Fibroblast of gingiva (primary cell): Measurements from ENCODE around the gene CACNA1B.

Experiments
- DNase-seq: peaks from one replicate; pipeline ENCODE4 v3.0.0-alpha.2; 2011; ENCODE audit warnings: low read depth

CACNA1B gene

DNA sequence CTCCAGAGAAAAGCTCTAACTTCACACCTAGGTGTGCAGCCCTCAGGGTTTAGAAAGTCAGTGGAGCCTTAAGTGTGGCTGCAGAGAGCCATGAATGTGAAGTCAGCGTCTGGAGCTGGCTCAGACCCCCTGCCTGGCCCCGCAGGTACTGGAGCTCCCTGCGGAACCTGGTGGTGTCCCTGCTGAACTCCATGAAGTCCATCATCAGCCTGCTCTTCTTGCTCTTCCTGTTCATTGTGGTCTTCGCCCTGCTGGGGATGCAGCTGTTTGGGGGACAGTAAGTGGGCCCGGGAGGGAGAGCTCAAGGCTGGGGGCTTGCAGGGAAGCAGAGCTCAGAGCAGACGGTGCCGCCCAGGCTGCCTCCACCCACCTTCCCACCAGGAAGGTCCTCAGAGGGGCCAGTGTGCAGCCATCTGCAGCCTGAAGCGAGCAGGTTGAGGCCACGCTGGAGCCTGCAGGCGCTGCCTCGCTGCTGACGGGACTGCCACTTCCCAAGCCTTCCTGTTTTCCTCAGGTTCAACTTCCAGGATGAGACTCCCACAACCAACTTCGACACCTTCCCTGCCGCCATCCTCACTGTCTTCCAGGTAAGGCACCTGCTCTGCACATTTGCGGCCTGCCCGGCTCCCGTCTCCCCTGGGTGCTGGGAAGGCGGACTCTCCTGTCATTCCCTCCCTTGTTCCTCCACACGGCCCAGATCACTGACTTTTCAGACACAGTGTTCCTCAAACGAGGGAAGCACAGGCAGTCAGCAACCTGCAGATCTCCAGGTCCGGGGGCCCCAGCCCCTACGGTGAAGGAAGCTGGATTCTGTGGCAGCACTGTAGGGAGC, 108.9 kb downstream of the CACNA1B start:
- DNase-seq: no peak

DNA sequence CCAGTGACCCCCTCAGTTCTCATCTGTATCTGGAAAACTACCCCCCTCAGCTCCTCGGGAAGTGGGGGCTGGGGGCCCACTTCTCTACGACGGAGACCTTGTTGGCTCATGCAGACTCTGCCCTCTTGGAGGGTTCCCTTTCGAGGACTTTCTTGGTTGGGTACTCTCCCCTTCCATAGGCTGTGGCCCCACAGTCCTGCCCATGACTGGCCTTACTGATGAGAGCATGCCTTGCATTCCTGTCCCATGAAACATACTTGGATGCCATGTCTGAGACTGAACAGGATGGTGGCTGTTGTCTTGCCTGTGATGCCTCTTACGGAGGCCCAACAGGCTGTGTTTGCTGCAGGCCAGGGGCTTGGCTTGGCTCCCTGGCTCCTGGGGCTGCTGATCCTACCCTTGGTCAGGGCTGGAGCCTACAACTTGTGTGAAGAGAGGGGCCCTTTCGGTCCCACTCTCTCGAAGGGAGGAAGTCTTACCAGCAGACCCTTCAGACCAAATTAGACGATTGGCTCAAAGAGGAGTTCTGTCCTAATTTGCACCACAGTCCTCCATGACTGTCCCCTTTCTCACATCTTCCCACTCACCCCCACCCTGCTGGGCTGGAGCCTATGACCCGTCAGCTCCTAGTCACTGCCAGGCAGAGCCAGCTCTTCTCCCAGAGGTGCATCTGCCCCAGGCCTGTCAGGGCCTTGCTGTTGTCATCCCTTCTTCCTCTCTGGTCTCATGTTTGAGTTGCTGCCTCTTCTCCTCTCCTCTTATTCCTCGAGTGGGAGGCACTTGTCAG, 109.9 kb downstream of the CACNA1B start:
- DNase-seq: no peak

DNA sequence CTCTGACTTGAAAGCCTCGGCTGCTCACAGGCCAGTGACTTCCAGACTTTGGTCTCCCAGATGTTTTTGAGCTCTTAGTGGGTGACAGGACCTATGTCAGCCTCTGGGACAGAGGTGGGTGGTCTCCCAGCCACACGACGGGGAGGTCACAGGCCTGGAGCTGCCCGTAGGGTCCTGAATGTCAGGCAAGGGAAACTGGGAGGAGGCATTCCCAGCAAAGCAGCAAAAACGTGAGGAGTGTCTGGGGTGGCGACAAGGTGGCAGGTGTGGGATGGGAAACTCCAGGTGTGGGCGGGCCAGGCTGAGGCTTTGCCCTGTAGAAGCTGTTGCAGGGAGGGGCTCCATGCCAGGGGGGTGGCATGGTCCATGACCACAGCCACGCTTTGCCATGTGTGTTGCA, 110.5 kb downstream of the CACNA1B start:
- DNase-seq: no peak

DNA sequence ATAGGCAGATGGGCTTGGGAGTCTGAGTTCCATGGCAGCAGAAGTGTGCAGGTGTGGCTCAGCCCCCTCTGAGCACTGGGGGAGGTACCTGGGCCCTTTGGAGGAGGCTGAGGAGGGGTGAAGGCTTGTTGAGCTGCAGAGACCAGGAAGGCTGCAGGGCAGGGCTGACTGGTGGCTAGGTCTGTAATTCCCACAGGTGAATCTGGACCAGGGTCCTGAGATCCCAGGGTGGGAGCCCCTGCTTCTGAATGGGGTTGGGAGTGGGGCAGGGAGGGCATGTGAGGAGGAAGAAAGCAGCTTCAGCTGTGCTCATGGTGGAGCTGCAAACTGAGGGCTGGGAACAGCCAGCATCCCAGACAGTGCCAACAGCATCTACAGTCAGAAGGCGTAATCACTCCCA, 111.1 kb downstream of the CACNA1B start:
- no peak for DNase-seq

DNA sequence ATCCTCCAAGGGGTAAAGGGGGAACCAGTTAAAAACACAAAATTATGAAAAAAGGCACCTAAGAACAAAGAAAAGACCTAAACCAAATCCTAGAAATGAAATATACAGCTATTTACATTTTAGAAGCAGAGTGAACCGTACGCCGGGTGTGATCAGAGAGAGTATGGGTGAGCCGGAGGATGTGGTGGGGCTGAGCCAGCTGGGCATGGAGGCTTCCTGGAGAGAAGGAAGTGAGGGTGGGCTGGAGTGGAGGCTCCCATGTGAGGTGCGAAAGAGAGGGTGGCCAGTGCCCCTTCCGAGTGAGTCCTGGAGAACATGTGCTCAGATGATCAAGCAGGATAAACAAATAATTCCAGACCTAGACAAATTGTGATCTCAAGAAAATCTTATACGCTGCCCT, 111.6 kb downstream of the CACNA1B start:
- DNase-seq: no peak

DNA sequence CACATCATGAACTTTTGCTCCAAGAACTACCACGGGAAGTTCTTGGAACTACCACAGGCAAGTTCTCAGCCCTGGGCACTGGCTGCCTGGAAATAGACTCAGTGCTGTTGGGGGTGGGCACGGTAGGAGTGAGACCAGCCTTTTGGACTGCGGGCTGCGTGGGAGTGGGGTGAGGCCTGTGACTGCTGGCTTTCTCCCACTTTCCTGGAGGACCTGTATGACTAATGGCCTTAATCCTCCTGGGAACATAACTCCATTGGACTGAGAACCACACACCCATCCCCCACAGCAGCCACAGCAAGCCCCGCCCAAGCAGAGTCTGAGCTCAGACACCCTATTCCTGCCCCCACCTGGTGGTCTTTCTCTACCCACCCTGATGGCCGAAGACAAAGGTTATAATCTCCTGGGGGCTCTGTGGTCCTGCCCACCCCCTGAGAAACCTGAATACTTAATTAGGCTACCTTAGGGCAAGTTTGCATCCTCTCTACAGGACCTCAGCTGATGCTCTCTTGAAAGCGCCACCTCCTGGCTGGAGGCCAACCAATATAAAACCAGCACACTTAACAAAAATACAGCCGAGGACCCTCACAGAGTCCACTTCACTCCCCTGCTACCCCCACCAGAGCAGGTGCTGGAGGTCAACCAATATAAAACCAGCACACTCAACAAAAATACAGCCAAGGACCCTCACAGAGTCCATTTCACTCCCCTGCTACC, 112.6 kb downstream of the CACNA1B start:
- no peak for DNase-seq

DNA sequence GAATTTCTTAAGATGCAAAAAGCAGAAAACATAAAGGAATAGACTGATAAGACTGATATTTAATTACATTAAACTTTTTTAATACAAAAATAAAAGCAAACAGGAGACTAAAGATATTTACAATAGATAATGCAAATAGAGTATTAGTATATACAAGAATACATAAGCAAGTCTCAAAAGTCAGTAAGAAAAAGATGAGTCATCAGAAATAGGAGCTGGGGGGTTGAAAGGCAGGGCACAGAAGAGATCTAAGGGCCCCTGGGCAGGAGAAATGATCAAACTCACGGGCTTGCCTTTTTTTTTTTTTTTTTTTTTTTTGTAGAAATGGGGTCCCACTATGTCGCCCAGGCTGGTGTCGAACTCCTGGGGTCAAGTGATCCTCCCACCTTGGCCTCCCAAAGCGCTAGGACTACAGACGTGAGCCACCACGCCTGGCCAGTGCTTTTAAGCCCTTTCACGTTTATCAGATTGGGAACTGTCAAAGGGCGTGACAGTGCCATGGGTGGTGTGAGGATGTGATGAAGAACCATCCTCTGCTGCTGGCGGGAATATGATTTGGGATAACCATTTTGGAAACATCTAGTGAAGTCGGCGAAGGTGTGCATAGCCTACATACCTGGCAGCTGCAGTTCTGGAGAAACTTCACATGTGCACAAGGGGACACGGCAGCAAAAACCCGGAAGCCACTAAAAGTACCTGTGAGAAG, 126.1 kb downstream of the CACNA1B start:
- DNase-seq: no peak

DNA sequence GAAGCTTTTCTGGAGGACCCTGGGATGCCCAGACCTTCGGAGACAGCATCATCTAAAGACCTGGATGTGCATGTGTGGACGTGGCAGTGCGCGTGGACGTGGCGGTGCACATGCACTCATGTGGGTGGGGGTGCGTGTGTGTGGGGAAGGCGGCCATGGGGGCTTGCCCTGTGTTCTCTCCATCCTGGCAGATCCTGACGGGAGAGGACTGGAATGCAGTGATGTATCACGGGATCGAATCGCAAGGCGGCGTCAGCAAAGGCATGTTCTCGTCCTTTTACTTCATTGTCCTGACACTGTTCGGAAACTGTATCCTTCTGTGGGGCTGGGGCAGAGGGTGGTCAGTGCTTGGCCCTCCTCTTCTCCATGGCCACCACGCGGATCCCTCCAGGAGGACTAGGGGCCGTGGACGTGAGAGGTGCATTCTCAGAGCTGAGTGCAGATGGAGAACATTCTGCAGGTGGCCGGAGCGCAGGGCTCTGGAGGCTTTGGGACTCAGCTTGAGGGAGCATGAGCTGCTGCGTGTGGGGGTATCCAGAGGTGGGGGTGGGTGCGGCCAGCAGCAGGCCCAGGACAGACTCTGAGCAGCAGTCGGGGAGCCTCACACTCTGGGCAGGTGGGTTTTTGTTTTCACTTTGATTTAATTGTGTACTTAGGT, 129.1 kb downstream of the CACNA1B start:
- no peak for DNase-seq

DNA sequence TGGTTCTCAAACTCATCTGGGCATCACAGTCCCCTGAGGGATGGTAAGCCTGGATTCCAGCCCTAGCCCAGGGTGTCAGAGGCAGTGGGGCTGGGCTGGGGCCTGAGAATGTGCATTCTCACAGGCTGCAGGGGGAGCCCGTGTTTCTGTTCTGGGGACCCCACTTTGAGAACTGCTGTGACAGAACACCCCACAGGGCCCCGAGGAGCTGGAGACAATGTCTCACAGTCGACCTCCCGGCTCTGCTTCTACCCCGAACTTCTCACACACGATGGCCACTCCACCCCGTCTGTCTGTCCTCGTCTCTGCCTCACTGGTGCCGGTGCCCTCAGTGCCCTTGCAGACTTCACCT, 130.0 kb downstream of the CACNA1B start:
- no peak for DNase-seq

DNA sequence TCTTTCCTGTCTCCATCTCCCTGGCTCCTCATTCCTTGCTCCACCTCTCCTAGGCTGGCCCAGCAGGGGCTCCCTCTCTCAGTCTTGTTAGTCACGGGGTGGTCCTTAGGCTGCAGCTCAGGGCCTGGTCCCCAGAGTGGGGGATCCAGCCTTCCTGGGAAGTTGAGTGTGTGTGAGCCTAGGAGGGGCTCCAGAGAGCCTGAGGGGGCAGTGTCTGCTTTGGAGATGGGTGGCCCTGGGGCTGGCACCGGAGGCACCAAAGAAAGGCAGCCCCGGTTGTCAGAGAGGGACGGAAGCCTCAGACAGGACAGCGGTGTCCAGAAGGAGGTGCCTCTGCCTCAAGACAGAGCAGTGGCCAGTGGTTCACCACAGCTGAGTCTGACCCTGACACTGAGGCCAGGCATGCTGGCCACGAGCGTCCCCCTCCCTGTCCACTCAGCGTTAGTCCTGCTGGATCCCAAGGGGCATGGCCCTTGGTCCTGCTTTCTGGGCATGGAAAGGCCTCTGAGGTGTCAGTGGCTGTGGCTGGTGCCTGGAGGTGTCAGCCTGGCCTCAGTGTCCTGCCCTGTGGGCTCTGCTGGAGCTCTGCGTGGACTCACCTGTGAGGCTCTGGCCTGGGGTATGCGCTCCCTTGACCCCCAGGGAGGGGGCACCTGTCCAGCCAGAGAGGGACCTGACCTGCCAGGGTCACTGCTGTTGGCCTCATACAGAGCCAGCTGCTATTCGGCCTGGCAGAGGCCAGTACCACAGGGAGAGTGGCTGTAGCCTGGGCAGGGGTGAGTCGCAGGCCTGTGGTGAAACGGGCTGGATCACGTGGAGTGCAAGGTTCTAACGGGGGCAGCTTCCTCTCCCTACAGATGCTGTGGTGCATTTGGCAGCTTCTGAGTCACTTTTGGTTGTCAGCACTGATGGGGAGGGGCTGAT, 130.6 kb downstream of the CACNA1B start:
- no peak for DNase-seq

DNA sequence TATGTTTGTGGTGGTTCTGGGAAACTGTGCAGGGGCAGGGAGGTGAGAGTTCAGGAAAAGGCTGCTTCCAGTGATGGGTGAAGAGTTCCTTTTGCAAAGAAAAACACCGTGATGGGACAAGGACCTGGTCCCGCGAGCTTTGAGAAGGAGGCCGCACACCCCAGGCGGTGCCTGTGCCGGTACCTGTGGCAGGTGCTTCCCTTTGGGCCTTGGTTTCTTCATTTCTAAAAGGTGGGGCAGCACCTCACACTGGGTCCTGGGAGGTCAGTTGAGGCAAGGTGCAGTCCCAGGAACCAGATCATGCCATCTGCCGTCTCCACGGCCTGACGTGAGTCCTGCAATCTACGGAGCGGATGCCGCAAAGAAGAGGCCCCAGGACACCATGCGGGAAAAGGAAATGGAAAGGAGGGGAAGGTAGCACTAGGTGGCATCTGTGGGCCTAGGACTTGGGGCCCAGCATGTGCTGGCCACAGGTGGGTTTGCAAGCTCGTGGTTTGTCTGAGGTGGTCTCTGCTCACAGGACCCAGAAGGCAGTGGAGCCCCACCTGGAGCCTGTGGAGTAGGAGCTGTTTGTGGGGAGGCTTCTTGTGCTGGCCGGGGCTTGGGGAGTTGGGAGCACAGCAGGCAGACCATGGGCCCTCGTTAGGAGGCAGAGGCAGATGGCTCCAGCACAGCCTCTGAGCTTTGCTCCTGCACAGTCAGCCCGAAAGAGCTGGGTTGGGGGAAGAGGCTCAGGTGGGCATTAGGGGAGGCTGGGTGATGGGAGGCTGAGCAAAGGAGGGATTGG, 131.6 kb downstream of the CACNA1B start:
- no peak for DNase-seq

DNA sequence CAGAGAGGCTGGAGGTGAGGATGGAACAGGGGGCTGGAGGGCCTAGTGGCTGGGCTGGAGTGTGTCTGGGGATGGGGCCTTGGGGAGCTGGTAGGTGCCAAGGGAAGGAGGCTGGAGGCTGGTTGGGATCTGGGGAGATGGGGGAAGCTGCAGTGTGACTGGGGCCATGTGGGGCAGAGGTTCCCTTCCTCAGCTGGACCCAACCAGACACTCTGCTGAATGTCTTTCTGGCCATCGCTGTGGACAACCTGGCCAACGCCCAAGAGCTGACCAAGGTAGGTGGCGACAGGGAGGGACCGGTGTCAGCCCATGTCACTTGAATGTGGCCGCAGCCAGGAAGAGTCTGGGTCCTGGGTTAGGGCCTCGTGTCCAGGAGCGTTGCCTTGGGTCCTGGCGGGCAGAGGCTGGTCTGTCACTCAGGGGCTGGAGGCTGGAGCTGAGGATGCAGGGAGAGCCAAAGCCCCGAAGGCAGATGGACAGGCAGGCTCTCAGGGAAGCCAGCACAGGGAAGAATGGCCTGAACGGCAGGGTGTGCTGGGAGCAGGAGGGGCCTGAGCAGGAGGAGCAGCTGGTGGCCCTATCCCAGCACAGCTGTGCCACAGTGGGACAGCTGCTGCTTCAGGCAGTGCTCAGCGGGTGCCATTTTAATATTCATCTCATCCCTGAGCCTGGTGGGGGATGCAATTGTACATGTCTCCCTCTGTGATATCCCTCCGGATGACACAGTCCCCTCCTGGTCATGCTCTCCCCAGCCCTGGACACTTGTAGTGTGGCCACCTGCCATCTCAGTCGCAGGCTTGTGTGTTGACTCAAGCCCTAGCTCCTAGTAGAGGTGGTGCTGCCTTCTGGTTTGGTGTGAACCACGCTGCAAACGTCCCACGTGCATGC, 132.5 kb downstream of the CACNA1B start:
- DNase-seq: no peak

DNA sequence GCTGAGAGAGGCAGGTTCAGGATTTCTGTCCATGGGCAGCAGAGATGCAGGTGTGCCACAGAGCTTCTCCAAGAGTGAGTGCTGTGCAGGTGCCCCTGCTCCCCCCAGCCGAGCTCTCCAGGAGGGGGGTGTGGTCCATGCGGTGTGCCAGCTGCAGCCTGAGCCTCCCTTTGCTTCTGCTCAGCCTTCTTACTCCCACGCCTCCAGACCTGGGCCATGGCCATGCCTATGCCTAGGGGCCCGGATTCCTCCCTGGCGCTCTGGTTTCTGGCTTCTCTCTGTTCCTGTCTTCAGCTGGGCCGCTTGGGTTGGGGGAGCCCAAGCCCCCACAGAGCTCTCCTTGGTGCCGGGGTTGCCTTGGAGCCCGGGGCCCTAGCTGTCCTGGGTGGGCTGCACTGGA, 133.3 kb downstream of the CACNA1B start:
- DNase-seq: no peak

DNA sequence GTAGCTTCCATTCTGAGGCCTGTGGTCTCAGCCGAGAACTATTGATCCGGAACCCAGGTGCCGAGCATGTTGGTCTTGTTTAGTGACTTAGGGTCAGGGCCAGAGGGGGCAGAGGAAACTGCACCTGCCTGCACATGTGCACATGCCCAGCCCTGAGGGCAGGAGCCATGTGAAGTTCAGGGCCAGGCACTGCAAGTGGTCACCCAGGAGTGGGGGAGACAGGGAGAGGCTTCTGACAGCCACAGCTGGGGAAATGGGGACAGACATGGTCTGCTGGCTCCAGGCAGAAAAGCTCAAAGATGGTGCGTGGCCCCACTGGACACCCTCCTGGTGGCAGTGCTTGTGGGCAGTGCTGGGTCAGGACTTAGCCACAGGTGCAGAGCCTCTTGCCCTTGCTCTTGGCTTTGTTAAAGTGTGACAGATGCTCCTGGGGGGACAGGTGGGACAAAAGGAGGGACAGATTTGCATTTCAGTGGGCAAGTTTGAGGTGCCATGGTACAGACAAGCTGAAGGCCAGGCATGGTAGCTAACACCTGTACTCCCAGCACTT, 134.4 kb downstream of the CACNA1B start:
- DNase-seq: no peak

DNA sequence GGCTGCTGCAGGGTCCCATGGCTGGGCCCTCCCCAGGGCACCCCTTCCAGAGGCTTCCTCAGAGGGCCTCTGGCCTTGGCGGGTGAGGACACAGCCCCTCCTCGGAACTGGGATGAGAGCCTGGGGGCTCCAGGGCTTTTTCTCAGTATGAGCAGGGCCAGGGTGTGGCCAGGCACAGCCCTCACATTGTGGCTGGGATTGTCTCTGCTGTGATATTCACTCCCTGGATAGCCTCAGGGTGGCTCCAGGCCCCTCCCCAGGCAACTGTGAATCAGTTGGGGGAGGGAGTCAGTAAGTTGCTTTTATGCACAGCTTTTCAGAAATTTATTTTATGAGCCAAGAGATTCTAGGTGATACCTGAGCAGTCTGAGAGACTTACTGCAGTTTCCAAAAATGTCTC, 135.7 kb downstream of the CACNA1B start:
- DNase-seq: no peak

DNA sequence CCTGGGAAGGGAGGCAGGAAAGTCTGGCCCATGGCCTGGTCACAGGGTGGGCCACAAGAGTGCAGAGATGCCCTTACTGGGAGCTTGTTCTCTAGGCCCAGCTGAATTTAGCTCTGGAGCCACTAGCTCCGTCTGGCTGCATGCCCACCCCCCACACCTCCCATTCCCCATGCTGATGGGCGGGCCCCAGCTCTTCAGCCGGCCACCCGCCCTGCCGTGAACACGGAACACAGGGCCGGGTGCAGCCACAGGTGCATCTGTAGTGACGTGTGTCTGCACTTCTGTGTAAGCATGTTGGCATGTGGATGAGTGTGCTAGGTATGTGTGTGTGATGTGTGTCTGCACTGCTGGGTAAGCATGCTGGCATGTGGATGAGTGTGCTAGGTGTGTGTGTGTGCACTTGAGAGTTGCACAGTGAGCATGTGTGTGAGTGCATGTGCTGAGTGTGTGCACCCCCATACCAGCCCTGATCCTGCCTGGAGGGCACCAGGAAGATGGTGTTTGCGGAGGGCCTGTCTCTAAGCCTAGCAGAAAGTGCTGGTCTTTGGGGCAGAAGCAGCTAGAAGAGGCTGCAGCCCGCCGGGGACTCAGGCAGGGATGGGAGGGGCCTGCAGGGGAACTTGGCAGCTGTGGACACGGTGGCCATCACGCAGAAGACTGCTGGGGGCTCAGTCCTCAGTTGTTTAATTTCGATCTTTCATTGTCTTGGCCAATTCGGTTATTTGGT, 136.4 kb downstream of the CACNA1B start:
- no peak for DNase-seq

DNA sequence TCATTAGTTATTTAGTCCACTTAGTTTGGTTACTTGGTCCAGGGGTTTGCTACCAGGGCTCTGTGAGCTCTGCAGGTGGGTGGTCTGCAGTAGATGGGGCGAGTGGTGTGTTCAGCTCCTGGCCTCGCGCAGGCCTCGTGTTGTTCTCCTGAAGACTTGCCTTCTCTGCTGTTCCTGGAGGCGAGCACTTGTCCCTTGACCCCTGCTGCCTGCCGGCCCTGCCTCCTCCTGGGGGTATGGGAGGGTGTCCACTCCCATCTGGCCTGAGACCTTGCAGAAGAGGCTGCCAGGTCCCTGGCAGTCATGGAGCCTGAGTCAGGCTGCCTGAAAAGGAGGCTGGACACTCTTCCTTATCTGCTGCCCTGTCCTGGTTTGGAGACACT, 137.0 kb downstream of the CACNA1B start:
- DNase-seq: no peak
